ENCODE measurements around the gene ORM2. TPM values are rescaled to one million over a fixed set of nuclear protein-coding genes. Genes with fewer than 3 reads are reported as not detected.

ORM2 gene
- total and polyA plus RNA-seq, 2 of the 8 experiments (the other 6 are each of a cell fraction or from before 2014, with no cell fraction given), result 1.3 TPM; not detected in 1

DNA sequence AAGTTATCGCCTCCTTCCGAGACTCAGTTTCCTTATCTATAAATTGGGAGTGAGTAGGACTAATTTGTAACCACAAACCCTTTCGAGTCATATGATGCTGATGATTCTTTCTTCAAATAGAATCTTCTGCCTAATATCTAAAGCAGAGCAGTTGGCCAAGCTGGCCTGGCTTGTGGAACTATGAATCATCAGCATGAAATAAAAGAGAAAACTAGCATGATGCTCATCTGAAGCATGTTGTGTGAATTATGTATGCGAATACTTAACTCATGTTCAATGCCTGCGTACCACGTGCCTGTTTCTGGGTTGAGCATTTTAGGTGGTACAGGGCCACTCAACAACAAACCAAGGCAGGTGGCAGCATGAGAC, 21.8 kb upstream of the ORM2 start:
- H3K4me3 ChIP-seq (ENCODE audit: extremely low read depth in 1 of 4, insufficient read depth in 2 of 4, low read depth in 3 of 4, low read length in 4 of 4), result no peak overlapping the region
- no peaks in the 10 kb centered on the region for H3K79me2 ChIP-seq (ENCODE audit: control insufficient read depth in 1 of 2, insufficient read depth in 2 of 2, low read length in 2 of 2)
- H3K27me3 ChIP-seq (replicated peaks in 1 of 4; ENCODE audit: control insufficient read depth in 3 of 4, extremely low read depth in 1 of 4, insufficient read depth in 3 of 4, low read length in 3 of 4), result no peaks in the 10 kb centered on the region
- H4K20me1 ChIP-seq (replicated peaks in 1 of 2; ENCODE audit: control insufficient read depth in 1 of 2, insufficient read depth in 2 of 2, low read length in 2 of 2), result no peaks in the 10 kb centered on the region
- no peak overlapping the region for H2AFZ ChIP-seq (ENCODE audit: low read length)
- 91% methylated on average over 6 of the region's 6 CpGs; no CpG with 5 or more reads in 1 of the 2 experiments for WGBS, 2 experiments (ENCODE audit: extremely low coverage in 1 of 2, insufficient coverage in 1 of 2, insufficient read length in 1 of 2, insufficient replicate concordance in 2 of 2, low coverage in 1 of 2, low lambda C conversion rate in 2 of 2, missing lambda C conversion rate in 1 of 2)
- H3K18ac ChIP-seq (ENCODE audit: extremely low read depth, low read length), result no peak overlapping the region
- DNase-seq (ENCODE audit: low read depth in 1 of 2, low spot score in 2 of 2) (no peak), FAIRE-seq (no peak)
- H3K56ac ChIP-seq (replicated peaks; ENCODE audit: insufficient read length, low read depth, low read length), result no peak overlapping the region
- no peaks in the 10 kb centered on the region for H3K9me3 ChIP-seq (ENCODE audit: insufficient read depth in 2 of 2, low read depth in 1 of 2, low read length in 1 of 2)
- no peak overlapping the region for H2BK5ac ChIP-seq (ENCODE audit: low read depth, low read length)
- H3K27ac ChIP-seq (ENCODE audit: low read depth, low read length), result no peak overlapping the region
- no peak overlapping the region for H3K4ac ChIP-seq (replicated peaks; ENCODE audit: insufficient read length, low read depth, low read length)
- no peak overlapping the region for H4K8ac ChIP-seq (ENCODE audit: extremely low read depth, insufficient read depth, low read length)
- no peak overlapping the region for H2BK120ac ChIP-seq (replicated peaks; ENCODE audit: low read depth, low read length)
- ChIA-PET POLR2A (ENCODE audit: partially characterized antibody) (no interaction called here), CTCF (ENCODE audit: partially characterized antibody) (interaction anchor here (0.9 to 1.7 kb wide), 6 partner anchors 14 to 192 kb away, joined by 3 to 4 read pairs (median 3); no protein-coding TSS in a partner anchor)
- H3K9ac ChIP-seq (replicated peaks in 1 of 4; ENCODE audit: extremely low read depth in 1 of 4, low read depth in 3 of 4, low read length in 3 of 4), result no peak overlapping the region
- H4K5ac ChIP-seq (ENCODE audit: insufficient read length, low read depth, low read length), result no peak overlapping the region
- H3K4me2 ChIP-seq (ENCODE audit: insufficient read depth in 1 of 2, low read depth in 2 of 2, low read length in 2 of 2), result no peak overlapping the region
- no peak overlapping the region for H2AK5ac ChIP-seq (ENCODE audit: low read depth, low read length)
- no peak overlapping the region for H2BK12ac ChIP-seq (ENCODE audit: low read depth, low read length)
- no peaks in the 10 kb centered on the region for H3K79me1 ChIP-seq (ENCODE audit: low read depth, low read length)
- no peaks in the 10 kb centered on the region; a peak in 2 of 7 replicates for H3K4me1 ChIP-seq (replicated peaks in 1 of 4; ENCODE audit: control insufficient read depth in 3 of 4, insufficient read depth in 4 of 4, low read length in 3 of 4)
- H3K23me2 ChIP-seq (ENCODE audit: low read depth, low read length), result no peaks in the 10 kb centered on the region
- no peak overlapping the region for H3K14ac ChIP-seq (ENCODE audit: insufficient read length)
- H4K91ac ChIP-seq (replicated peaks; ENCODE audit: insufficient read length, low read length), result no peak overlapping the region
- H2BK15ac ChIP-seq (ENCODE audit: low read length), result no peak overlapping the region
- no peaks in the 10 kb centered on the region; a peak in 2 of 8 replicates for H3K36me3 ChIP-seq (ENCODE audit: control insufficient read depth in 2 of 4, insufficient read depth in 4 of 4, low read length in 3 of 4)
- H2BK20ac ChIP-seq (ENCODE audit: low read length), result no peak overlapping the region
- no peak overlapping the region for H3K23ac ChIP-seq (ENCODE audit: insufficient read length)
- TF ChIP-seq TBP (IDR thresholded peaks at IDR 0.05; ENCODE audit: low read depth, low read length) (no peak), POLR2A (IDR thresholded peaks at IDR 0.05; ENCODE audit: control extremely low read depth in 1 of 2, low read depth in 2 of 2, low read length in 2 of 2) (no peak), HDAC6 (IDR thresholded peaks at IDR 0.05; ENCODE audit: low read depth, low read length) (no peak), EP300 (IDR thresholded peaks at IDR 0.05; ENCODE audit: borderline replicate concordance in 1 of 2, low read depth in 2 of 2, low read length in 2 of 2) (no peak), HDAC2 (IDR thresholded peaks at IDR 0.05; ENCODE audit: borderline replicate concordance in 1 of 2, low read depth in 2 of 2, low read length in 2 of 2) (no peak), POU5F1 (IDR thresholded peaks at IDR 0.05; ENCODE audit: low read depth, low read length) (no peak), BRCA1 (IDR thresholded peaks at IDR 0.05; ENCODE audit: low read depth, low read length) (no peak), CHD2 (IDR thresholded peaks at IDR 0.05; ENCODE audit: low read length) (no peak), KDM4A (IDR thresholded peaks at IDR 0.05; ENCODE audit: low read depth, low read length, severe bottlenecking) (no peak), ATF3 (IDR thresholded peaks at IDR 0.05; ENCODE audit: insufficient read depth, low read depth, low read length) (no peak), SP4 (IDR thresholded peaks at IDR 0.05; ENCODE audit: low read length) (no peak)
- TF ChIP-seq, protein P1, sequence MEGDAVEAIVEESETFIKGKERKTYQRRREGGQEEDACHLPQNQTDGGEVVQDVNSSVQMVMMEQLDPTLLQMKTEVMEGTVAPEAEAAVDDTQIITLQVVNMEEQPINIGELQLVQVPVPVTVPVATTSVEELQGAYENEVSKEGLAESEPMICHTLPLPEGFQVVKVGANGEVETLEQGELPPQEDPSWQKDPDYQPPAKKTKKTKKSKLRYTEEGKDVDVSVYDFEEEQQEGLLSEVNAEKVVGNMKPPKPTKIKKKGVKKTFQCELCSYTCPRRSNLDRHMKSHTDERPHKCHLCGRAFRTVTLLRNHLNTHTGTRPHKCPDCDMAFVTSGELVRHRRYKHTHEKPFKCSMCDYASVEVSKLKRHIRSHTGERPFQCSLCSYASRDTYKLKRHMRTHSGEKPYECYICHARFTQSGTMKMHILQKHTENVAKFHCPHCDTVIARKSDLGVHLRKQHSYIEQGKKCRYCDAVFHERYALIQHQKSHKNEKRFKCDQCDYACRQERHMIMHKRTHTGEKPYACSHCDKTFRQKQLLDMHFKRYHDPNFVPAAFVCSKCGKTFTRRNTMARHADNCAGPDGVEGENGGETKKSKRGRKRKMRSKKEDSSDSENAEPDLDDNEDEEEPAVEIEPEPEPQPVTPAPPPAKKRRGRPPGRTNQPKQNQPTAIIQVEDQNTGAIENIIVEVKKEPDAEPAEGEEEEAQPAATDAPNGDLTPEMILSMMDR (IDR thresholded peaks at IDR 0.05; ENCODE audit: control extremely low read depth in 1 of 3, insufficient read depth in 1 of 3, low read depth in 1 of 3, low read length in 3 of 3), result no peak
